B cell (primary cell): ENCODE results near the gene GFI1.

Experiments used
- CTCF ChIP-seq: fragments of 200-600 bp; IDR thresholded peaks from one replicate; pipeline ENCODE4 v1.8.0; 2022; ENCODE audit warnings: antibody characterized with exemption, mild to moderate bottlenecking
- EZH2 ChIP-seq: IDR thresholded peaks from 2 replicates; pipeline ENCODE4 v1.6.1; 2012; ENCODE audit warnings: borderline replicate concordance, low read depth, mild to moderate bottlenecking, moderate library complexity, low read length; ENCODE audit not compliant: insufficient read depth, poor library complexity, severe bottlenecking

GRCh38 chr1:92442351-92442750 is 44.4 kb downstream of the GFI1 start:
- no peak for TF ChIP-seq EZH2
- TF ChIP-seq CTCF, result no peak
